GM19438 (cell line): Measurements from ENCODE around the gene RNF141.

Experiments
- ATAC-seq: cut with Tn5 transposase; IDR thresholded peaks from one replicate; pipeline ENCODE4 v1.9.1; 2021; ENCODE audit warnings: low read depth; ENCODE audit not compliant: unreplicated experiment

The RNF141 gene

GRCh38 chr11:10561947-10562346 is 21.0 kb upstream of the RNF141 start:
- ATAC-seq = no peak

DNA sequence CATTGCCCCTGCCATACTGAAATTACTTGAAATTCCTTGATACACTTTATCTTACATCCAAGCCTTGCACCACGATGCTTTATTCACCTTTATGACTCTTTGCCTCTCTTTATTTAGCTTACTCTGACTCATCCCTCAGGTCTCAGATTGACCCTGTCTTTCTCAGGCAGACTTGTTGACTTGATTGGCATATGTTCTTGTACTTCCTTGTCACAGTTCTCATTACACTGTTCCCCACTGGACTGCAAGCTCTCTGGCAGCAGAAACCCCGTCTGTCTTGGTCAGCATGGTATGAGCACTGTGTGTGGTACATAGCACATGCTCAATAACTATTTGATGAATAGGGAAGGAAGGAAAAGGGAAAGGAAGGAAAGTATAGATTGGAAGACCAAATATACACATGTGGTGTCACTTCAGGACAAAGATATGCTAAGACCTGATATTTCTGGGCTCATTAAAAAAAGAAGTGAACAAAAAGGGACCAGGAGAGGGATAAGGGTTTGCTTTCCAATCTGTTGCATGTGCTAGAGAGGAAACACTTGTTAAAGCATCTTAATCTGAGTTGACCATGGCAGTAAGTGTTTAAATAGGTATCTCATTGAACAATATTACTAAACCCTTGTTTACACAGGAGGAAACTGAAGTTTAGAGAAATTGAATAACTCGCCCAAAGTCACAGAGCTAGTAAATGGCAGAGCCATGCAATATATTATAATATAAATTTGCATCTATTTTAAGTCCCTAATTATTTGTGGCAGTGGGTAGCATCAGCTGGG is 20.2 kb upstream of the RNF141 start:
- ATAC-seq = no peak

DNA sequence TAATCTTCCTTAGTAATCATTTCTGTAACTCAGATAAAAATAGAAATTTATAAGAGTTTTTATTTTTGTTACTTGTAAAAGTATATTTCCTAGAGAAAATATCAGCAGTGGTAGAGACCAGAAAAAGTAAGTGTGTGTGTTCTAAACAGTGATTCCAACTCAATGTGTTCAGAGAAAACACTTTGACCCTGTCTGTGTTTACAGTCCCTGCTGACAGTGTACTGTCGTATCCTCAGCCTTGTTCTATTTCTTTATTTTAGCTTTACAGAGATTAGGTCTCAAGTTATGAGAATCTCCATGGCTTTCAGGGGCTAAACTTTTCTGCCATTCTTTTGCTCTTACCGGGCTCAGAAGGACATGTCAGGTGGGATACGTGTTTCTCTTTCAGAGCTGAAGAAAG is 17.3 kb upstream of the RNF141 start:
- no peak for ATAC-seq

DNA sequence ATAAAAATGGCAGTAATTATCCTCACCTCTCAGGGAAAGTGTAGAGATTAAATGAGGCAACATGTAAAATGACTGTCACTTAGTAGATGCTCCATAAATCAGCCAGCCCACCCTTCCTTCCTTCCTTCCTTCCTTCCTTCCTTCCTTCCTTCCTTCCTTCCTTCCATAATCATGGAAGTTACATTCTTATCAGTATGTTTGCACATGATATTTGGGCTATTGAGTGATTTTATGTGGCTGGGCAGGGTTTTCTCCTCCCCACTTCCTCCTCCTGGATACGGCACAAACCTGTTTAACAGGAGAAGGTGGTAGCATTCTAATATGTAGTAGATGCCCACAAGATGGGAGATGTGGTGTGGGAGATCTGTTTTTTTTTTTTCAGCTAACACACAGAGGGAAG is 15.6 kb upstream of the RNF141 start:
- no peak for ATAC-seq

GRCh38 chr11:10551845-10552352 is 10.9 kb upstream of the RNF141 start:
- no peak for ATAC-seq

GRCh38 chr11:10551290-10551592 is 10.3 kb upstream of the RNF141 start:
- no peak for ATAC-seq

DNA sequence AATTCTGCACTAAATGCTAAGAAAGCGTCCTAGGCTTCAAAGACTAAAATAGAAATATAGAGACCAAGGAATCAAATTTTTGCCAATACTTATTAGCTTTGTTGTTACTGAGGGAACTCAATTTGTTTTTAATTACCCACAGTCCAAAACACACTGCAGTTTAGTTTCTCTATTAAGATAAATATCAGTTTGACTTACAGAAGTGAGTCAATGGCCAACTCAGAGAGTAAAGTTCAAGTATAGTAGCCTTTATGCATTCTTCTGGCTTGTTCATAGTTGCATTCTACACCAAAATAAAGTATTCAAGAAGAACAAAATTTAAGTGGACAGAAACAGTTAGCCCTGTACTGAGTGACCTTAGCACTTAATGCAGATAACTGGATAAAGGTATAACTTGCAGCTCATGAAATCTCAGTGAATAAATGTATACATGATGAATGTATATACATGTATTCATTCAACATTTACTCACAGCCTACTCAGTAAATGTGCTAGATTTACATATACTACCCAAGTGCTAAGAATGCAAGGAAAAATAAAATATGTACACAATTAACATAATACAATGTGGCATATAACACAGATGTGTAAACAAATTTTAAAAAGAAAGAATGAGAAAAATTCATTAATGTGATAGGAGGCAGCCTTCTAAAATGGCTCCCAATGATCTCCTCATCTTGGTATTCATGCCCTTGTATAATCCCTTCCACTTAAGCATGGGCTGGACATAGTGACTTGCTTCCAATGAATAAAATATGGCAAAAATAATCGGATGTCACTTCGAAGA is 9.7 kb upstream of the RNF141 start:
- ATAC-seq = no peak

DNA sequence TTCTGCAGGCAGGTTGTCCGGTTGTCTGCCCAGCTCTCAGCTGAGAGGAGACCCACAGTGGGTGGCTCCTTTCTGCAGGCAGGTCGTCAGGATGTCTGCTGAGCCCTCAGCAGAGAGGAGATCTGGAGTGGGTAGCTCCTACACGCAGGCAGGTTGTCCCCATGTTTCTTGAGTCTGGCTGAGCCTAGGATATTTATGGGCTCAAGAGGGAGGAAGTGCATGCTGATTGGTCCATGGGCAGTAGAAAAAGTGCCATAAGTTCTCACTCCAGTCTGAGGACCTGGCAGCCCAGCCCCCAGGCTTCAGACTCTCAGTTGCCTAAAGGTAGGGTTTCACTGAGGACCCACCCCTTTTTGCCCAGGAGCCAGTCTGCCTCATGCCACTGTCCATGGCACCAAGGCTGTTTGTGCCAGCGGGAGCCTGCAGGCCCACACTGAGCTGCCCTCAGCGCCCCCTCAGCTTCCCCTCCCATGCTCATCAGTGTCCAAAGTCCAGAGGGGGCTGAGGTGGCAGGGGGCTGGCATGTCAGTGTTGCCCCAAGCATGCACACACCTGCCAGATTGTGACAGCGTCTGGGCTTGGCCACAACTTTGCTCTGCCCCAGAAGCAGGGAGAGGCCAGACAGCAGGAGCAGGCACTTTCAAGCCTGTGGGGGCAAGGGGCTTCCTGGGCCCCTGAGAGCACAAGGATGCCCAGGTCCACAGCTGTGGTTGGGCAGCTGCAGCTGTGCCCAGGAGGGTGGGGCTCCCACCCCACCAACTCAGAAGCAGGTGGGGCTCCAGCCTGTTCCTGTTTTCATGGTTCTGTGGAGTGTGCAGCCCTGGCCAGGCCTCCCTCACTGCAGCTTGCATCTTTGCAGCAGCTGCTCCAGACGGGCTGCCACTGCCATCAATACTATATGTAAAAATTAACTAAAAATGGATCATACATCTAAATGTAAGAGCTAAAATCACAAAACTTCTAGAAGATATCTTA is 3.8 kb upstream of the RNF141 start:
- ATAC-seq = no peak

- ATAC-seq = no peak
Observed at GRCh38 chr11:10543782-10544181, 2.8 kb upstream of the RNF141 start.

DNA sequence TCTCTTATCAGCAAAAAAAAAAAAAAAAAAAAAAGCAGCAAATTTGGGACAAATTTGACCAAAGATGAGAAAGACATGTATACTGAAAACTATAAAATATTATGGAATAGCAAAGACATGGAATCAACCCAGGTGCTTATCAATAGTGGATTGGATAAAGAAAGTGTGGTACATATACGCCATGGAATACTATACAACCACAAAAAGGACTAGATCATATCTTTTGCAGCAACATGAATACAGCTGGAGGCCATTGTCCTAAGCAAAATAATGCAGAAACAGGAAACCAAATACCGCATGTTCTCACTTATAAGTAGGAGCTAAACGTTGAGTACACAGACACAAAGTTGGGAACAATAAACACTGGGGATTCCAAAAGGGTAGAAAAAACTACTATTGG is 1.8 kb upstream of the RNF141 start:
- no peak for ATAC-seq

GRCh38 chr11:10541561-10541930 is 559 bp upstream of the RNF141 start:
- no peak for ATAC-seq

DNA sequence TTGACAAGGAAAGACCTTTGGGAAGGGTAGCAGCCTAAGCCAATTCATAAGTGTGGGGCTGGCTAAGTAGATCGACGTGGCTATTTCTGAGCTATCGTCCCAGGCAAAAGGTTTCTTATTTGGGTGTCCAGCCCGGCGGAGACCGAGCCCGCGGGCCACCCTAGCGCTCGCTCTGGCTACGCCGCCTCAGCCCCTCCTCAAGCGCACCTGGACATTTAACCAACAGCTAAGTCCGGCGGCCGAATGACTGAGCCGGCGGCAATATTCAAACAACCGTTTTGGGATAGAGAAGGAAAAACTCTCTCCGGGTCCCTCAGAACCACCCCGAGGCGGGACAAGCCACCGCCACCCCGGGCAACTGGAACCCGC is 457 bp downstream of the RNF141 start:
- ATAC-seq = peak; percentile 37

DNA sequence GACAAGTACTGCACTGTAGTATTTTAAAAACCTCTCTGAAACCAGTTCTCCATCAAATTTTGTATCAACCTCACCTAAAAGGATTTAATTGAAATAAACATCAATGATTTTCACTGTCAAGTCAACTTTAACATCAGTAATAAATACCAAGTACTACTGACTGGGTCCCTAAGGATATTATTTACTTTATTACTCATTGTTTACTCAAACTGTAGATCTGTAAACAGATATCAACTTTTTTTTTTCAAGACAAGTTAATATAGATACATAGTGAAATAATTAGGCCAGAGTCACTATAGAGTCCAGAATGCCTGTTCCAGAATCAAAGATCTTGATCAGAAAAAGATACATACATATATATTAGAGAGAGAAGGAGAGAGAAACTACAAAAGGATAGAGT is 1.6 kb downstream of the RNF141 start:
- ATAC-seq = no peak

DNA sequence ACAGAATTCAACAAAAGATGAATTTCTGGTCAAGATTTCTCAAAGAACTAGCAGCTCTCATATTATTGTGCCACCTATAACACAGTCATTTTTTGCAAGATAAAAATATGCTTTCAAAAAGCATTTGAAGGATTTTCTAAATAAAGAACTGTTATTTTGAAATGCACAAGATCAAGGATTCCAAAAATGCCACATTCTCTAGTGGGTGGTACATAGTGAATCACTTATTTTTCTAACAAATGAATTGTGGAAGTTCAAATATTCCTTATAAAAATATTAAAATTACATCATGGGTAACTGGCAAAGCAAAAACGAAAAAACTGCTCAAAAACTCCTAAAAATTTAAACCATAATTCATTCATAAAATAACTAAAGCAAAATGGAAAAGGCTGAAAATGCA is 2.1 kb downstream of the RNF141 start:
- no peak for ATAC-seq

DNA sequence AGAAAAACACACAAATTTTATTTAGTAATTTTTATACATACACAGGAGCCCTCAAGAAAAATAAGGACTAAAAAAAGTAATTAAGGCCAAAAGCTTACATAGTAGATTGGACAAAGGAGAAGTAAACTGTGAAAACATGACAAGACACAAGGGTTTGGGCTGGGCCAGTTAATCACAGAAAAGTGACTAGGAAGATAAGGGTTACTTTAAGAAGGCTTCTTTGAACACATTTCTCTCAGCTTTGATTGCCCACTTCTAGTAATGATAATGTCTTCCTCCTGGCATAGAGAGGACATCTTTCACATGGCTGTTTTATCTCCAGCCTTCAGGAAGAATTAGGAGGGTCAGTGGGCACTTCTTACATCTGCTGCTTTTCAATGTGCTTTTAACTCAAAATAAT is 3.4 kb downstream of the RNF141 start:
- ATAC-seq = no peak

GRCh38 chr11:10534316-10534715 is 6.7 kb downstream of the RNF141 start:
- no peak for ATAC-seq

GRCh38 chr11:10533323-10533722 is 7.7 kb downstream of the RNF141 start:
- no peak for ATAC-seq

GRCh38 chr11:10532526-10532925 is 8.5 kb downstream of the RNF141 start:
- ATAC-seq = no peak

GRCh38 chr11:10529279-10529678 is 11.7 kb downstream of the RNF141 start:
- ATAC-seq = no peak

DNA sequence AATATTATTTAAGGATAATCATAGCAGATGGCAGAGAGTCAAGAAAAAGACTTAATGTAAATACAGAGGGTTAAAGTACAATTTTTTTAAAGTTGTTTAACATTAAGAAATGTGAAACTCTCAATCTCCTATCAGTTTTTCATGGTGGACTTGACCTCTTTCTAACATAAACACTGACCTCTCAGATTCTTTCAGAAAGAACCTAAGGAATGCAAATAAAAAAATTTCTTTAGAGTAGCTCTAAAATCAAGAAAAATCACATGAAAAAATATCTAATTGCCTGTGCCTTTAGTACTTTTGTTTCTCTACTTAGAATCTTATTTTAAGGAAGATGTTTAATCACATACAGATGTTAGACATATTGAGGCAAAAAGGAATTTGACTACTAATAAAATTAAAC is 12.9 kb downstream of the RNF141 start:
- ATAC-seq = no peak
